Stimulated activated CD4-positive, alpha-beta T cell treated with anti-CD3 and anti-CD28 coated beads, Interleukin-4, amount 100 ng/mL, for 24 hours (primary cell): ENCODE results near the gene ZNF805.
"Not testable (repeated sequence)": the region's sequence is repeated elsewhere in the genome, so short reads cannot be mapped to it uniquely, and the experiment has no call there.

Experiments
- DNase-seq: peaks from one replicate; pipeline ENCODE4 v3.0.0-alpha.2; 2020

The ZNF805 gene

GRCh38 chr19:57240311-57241090, at the start of gene ZNF805:
Gene ZNF805, plus strand, starts transcription at chr19:57240632. Its CDS starts 260 bp downstream, at chr19:57240892.
- peak; percentile 97 for DNase-seq

GRCh38 chr19:57191141-57192076, 49.0 kb upstream of the ZNF805 start, which contains the start of gene ZNF264:
Gene ZNF264, plus strand, starts transcription at chr19:57191500. Its CDS starts 414 bp downstream, at chr19:57191914.
- peak; percentile 92 for DNase-seq

GRCh38 chr19:57192077-57192420, 48.4 kb upstream of the ZNF805 start:
- no peak for DNase-seq

DNA sequence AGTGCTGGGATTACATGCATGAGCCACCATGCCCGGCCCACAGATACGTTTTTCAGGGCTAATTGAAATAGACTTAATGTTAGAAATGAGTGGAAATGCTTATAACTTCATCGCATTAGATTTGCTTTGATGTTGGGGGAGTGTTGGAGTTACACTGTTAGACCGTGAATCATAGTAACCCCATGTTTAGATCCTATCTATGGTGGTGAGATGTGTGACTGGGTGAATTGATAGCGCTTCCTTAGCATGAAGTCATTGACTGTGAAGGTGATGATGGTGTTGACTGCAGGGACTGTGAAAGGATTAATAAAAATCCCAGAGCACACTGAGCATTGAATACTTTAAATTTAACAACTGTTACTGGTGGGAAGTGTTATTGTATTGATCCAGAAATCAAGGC, 47.4 kb upstream of the ZNF805 start:
- DNase-seq, result no peak

DNA sequence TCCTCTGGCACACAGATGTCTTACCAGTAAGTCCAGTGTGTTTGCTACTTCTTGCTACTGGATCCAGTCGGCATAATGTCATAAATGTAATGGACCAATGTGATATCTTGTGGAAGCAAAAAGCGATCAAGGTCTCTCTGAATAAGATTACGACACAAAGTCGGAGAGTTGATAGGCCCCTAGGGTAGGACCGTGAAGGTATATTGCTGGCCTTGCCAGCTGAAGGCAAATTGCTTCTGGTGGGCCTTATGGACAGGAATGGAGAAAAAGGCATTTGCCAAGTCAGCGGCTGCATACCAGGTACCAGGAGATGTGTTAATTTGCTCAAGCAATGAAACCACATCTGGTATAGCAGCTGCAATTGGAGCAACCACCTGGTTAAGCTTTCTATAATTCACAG, 42.6 kb upstream of the ZNF805 start:
- not testable (repeated sequence) for DNase-seq

GRCh38 chr19:57202160-57202559, 38.3 kb upstream of the ZNF805 start:
- DNase-seq, result no peak

DNA sequence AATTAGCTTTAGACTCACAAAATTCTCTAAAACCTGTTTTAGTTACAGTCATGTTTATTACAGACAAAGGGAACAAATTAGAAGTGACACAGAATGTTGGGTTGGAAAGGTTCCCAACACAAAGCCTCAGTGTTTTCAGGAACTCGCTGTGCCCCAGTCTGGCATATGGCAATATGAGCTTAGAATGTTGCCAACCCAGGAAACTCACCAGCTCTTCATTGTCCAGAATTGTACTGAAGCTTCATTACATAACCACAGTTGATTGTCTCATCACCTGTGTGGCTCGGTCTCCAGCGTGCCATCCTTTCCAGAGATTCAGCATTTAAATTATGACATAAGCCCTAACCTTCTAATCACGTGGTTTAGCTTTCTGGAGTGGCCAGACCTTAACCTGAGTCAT, 30.1 kb upstream of the ZNF805 start:
- no peak for DNase-seq

GRCh38 chr19:57212109-57212508, 28.3 kb upstream of the ZNF805 start:
- DNase-seq, result peak; percentile 7

DNA sequence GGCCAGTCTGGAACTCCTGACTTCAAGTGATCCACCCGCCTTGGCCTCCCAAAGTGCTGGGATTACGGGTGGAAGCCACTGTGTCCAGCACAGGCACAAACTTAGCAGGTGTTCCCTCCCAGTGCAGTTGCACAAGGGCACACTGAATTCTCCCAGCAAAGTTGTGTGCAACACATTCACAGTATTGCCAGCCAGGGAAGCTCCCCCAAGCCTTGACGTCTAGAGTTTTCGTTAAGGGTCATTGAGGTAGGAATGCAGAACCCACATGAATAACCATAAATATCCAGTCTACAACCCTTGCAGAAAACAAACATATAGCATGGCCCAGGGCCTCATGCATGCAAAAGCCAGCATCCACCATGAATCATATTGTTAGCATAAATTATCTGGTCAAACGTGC, 12.9 kb upstream of the ZNF805 start:
- no peak for DNase-seq

- no peak for DNase-seq
These were observed 8.7 kb upstream of the ZNF805 start for GRCh38 chr19:57231686-57232085.

DNA sequence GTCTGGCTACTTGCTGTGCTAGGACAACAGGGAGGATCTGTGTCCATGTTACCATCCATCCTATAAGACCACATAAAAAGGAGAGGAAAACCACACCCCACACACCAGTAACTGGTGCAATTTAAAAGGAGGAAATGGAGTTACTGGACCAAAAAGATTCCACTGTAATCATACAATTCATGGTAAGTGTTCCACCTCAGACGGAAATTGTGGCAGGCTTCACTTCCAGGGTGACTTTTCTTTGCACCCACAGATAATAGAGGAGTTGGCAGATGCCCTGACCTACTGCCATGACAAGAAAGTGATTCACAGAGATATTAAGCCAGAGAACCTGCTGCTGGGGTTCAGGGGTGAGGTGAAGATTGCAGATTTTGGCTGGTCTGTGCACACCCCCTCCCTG, 7.2 kb upstream of the ZNF805 start:
- DNase-seq, result no peak

- no peak for DNase-seq
These were observed 486 bp upstream of the ZNF805 start for GRCh38 chr19:57239982-57240310.

- DNase-seq, result no peak
These were observed 744 bp downstream of the ZNF805 start for GRCh38 chr19:57241176-57241575.

GRCh38 chr19:57242821-57243220, 2.4 kb downstream of the ZNF805 start:
- no peak for DNase-seq

- no peak for DNase-seq
These were observed 4.1 kb downstream of the ZNF805 start for GRCh38 chr19:57244513-57244912.

GRCh38 chr19:57245066-57245465, 4.6 kb downstream of the ZNF805 start:
- DNase-seq, result no peak

DNA sequence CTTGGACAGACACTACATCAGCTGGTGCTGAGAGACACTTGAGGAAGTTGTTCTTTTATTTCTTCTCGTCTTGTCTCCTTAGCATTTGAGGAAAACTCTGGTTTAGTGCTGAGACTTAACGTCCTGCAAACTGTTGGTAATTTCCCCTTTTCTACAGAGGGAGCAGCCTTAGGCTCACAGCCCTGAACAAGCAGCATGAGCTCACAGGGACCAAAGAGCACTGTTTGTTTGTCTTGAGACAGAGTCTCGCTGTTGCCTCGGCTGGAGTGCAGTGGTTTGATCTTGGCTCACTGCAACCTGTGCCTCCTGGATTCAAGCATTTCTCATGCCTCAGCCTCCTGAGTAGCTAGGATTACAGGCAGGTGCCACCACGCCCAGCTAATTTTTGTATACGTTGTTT, 5.5 kb downstream of the ZNF805 start:
- no peak for DNase-seq

GRCh38 chr19:57248646-57249045, 8.2 kb downstream of the ZNF805 start:
- DNase-seq, result no peak

- no peak for DNase-seq
These were observed 8.9 kb downstream of the ZNF805 start for GRCh38 chr19:57249329-57249728.

DNA sequence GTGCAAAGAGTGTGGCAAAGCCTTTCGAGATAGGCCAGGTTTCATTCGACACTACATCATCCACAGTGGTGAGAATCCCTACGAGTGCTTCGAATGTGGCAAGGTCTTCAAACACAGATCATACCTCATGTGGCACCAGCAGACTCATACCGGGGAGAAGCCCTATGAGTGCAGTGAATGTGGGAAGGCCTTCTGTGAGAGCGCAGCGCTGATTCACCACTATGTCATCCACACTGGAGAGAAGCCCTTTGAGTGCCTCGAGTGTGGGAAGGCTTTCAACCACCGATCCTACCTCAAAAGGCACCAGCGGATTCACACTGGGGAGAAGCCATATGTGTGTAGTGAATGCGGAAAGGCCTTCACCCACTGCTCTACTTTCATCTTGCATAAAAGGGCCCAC, 13.3 kb downstream of the ZNF805 start:
- peak; percentile 39 for DNase-seq

DNA sequence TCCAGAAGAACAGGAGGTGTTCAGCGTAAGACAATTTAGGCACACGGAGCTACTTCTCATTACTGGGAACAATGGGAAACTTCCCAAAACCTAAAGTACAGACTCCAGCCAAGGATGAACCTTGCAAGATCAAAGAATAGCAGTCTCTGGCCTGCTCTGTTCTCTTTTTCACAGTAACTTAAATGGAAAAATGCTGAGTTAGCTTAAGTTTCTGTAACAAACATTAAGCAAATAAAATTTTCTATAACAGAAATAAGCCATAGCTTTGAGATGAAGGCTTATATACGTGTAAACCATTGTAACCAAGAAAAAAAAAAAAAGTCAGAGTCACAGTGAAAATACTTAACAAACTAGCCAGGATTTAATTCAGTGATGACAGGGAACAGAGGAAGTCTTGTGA, 21.6 kb downstream of the ZNF805 start:
- no peak for DNase-seq

DNA sequence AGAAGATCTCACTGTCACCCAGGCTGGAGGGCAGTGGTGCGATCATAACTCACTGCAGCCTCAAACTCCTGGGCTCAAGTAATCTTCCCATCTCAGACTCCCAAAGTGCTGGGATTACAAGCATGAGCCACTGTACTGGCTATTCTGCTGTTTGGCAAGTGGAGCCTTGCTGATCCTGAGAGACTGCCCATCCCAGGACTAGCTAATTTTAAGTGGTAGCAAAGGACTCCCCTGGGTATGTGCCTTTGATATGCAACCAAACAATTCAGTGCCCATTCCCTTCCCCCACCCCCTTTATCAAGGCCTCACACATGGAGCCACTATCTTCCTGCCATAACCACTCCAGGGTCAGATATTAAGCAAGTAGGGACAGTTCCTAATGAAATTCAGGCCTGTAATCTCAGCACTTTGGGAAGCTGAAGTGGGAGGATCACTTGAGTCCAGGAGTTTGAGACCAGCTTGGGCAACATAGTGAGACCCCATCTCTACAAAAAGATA, 22.9 kb downstream of the ZNF805 start:
- DNase-seq, result no peak

DNA sequence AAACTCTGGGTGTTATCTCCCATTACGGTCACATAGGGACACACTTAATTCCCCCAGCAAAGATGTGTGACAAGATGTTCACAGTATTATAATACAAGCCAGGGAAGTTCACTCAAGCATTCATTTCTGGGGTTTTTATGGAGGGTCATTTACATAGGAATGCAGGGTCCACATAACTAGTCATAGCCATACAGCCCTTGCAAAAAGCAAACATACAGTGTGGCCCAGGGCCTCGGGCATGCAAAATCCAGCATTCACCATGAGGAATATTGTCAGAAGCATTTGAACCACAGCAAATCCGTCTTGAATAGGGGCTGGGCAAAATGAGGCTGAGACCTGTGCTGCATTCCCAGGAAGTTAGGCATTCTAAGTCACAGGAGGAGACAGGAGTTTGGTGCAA, 26.9 kb downstream of the ZNF805 start:
- no peak for DNase-seq
